Stimulated activated naive CD4-positive, alpha-beta T cell (primary cell): Measurements from ENCODE around the gene ROPN1L.
"Not testable (repeated sequence)": the region's sequence is repeated elsewhere in the genome, so short reads cannot be mapped to it uniquely, and the experiment has no call there.

Source experiments
- DNase-seq, 6 experiments: peaks; one replicate each; lab custom pipeline; 2025; lab: John Stamatoyannopoulos, UW

Gene ROPN1L

GRCh38 chr5:10478436-10478835 lies 36.8 kb downstream of the ROPN1L start:
- DNase-seq, result no peak

GRCh38 chr5:10479154-10479721 lies 37.6 kb downstream of the ROPN1L start:
- no peak for DNase-seq

- no peak for DNase-seq
Measured at GRCh38 chr5:10480237-10480985, 38.7 kb downstream of the ROPN1L start.

- DNase-seq, result no peak
Measured at GRCh38 chr5:10481241-10481935, 39.7 kb downstream of the ROPN1L start.

- no peak for DNase-seq
Measured at GRCh38 chr5:10482791-10483530, 41.3 kb downstream of the ROPN1L start.

- no peak for DNase-seq
Measured at GRCh38 chr5:10484774-10485141, 43.1 kb downstream of the ROPN1L start.

GRCh38 chr5:10485142-10485795 lies 43.6 kb downstream of the ROPN1L start:
- no peak for DNase-seq

- DNase-seq, result no peak
Measured at GRCh38 chr5:10485897-10486296, 44.2 kb downstream of the ROPN1L start.

GRCh38 chr5:10486511-10487344 lies 45.0 kb downstream of the ROPN1L start:
- no peak for DNase-seq

- no peak for DNase-seq
Measured at GRCh38 chr5:10488144-10488543, 46.5 kb downstream of the ROPN1L start.

GRCh38 chr5:10489810-10490426 lies 48.2 kb downstream of the ROPN1L start:
- DNase-seq, result no peak

- no peak for DNase-seq
Measured at GRCh38 chr5:10490927-10491672, 49.4 kb downstream of the ROPN1L start.

GRCh38 chr5:10491673-10492026 lies 50.0 kb downstream of the ROPN1L start:
- no peak for DNase-seq

GRCh38 chr5:10493884-10494283 lies 52.2 kb downstream of the ROPN1L start:
- DNase-seq, result no peak

GRCh38 chr5:10494497-10494896 lies 52.8 kb downstream of the ROPN1L start:
- DNase-seq, result not testable (repeated sequence)

- DNase-seq, result no peak
Measured at GRCh38 chr5:10497554-10497953, 55.9 kb downstream of the ROPN1L start.

- DNase-seq, result no peak
Measured at GRCh38 chr5:10498350-10498749, 56.7 kb downstream of the ROPN1L start.

- no peak for DNase-seq
Measured at GRCh38 chr5:10499066-10499465, 57.4 kb downstream of the ROPN1L start.

GRCh38 chr5:10499776-10500175 lies 58.1 kb downstream of the ROPN1L start:
- no peak for DNase-seq

GRCh38 chr5:10500669-10501068 lies 59.0 kb downstream of the ROPN1L start:
- DNase-seq, result no peak
